HFFc6 (cell line): ENCODE results near the gene MOCS3. TPM values are rescaled to one million over a fixed set of nuclear protein-coding genes. Genes with fewer than 3 reads are reported as not detected.

ENCODE experiments used
- DNase-seq: peaks from one replicate; pipeline ENCODE4 v3.0.0-alpha.2; 2018
- H3K27ac Mint-ChIP-seq: 2 replicates; pipeline ENCODE4 v1.8.0; 2020; ENCODE audit warnings: mild to moderate bottlenecking, mixed read lengths
- H3K27me3 Mint-ChIP-seq: 2 replicates; pipeline ENCODE4 v1.8.0; 2021; ENCODE audit warnings: mild to moderate bottlenecking, moderate library complexity, mixed read lengths; ENCODE audit not compliant: insufficient read depth
- H3K36me3 Mint-ChIP-seq: 2 replicates; pipeline ENCODE4 v1.8.0; 2021; ENCODE audit warnings: low read depth, mixed read lengths
- H3K4me1 Mint-ChIP-seq: 2 replicates; pipeline ENCODE4 v1.8.0; 2020; ENCODE audit warnings: low read depth, mixed read lengths
- H3K4me3 Mint-ChIP-seq: 2 replicates; pipeline ENCODE4 v1.8.0; 2020; ENCODE audit warnings: mild to moderate bottlenecking, moderate library complexity, mixed read lengths
- H3K9me3 Mint-ChIP-seq: 2 replicates; pipeline ENCODE4 v1.8.0; 2020; ENCODE audit warnings: mild to moderate bottlenecking, mixed read lengths
- CTCF ChIP-seq: fragments of 200-600 bp; sonication (generic); IDR thresholded peaks from 2 replicates; pipeline ENCODE4 v1.5.0; 2021; ENCODE audit warnings: antibody characterized with exemption, mild to moderate bottlenecking
- total RNA-seq, 6 experiments: library from RNA; stranded (reverse); fragmentation: NEBNext Ultra II Directional; extraction: Animal tissue kit (Norgen Biotek cat#: 25700); gene quantifications; 2 replicates in 1 of 6; 3 replicates in 5 of 6; pipeline ENCODE4 v1.2.3, GENCODE V29; 2021

The MOCS3 gene
- total RNA-seq, 6 experiments from 2014 or later = 5.0 to 6.1 (median 5.4) TPM

GRCh38 chr20:51011479-51011878 is 52.9 kb downstream of the MOCS3 start:
- H3K9me3 Mint-ChIP-seq = no peaks in the 10 kb centered on the region
- H3K4me1 Mint-ChIP-seq = peaks cover 8% of the 10 kb centered on the region
- TF ChIP-seq CTCF = no peak
- H3K4me3 Mint-ChIP-seq = no peak overlapping the region
- no peak for DNase-seq
- H3K27ac Mint-ChIP-seq = no peak overlapping the region
- no peaks in the 10 kb centered on the region for H3K36me3 Mint-ChIP-seq
- peaks cover 2% of the 10 kb centered on the region for H3K27me3 Mint-ChIP-seq

- no peaks in the 10 kb centered on the region for H3K36me3 Mint-ChIP-seq
- TF ChIP-seq CTCF = no peak
- peaks cover 8% of the 10 kb centered on the region for H3K4me1 Mint-ChIP-seq
- no peak overlapping the region for H3K4me3 Mint-ChIP-seq
- H3K9me3 Mint-ChIP-seq = no peaks in the 10 kb centered on the region
- no peak for DNase-seq
- no peak overlapping the region for H3K27ac Mint-ChIP-seq
- peaks cover 2% of the 10 kb centered on the region; the same call in 1 of the 2 replicates for H3K27me3 Mint-ChIP-seq
Observed at GRCh38 chr20:51012357-51012756, 53.7 kb downstream of the MOCS3 start.

Other genes starting within 250 kb of the MOCS3 start
- under 1 TPM; 0.24 to 0.68 (median 0.51) TPM for gene PARD6B, start 227.2 kb upstream of the MOCS3 start, total RNA-seq
- 10 to 100 TPM; 19.8 to 23.5 (median 21.7) TPM for gene BCAS4, start 163.8 kb upstream of the MOCS3 start, total RNA-seq
- 10 to 100 TPM; 56.5 to 68.8 (median 57.3) TPM for gene ADNP, start 27.4 kb upstream of the MOCS3 start, total RNA-seq
- 10 to 100 TPM; 51.8 to 59.9 (median 57.4) TPM for gene DPM1, start 286 bp upstream of the MOCS3 start, total RNA-seq
- gene KCNG1, start 64.3 kb downstream of the MOCS3 start, total RNA-seq = 1 to 10 TPM; 3.0 to 5.4 (median 3.5) TPM